Neural cell (in vitro differentiated cells): ENCODE data around the gene NDUFB3. TPM values are rescaled to one million over a fixed set of nuclear protein-coding genes. Genes with fewer than 3 reads are reported as not detected.

ENCODE experiments used
- H2AFZ ChIP-seq: fragments of 200-600, 300-800 bp; sonication (generic), shearing (Covaris generic); 2 replicates; pipeline ENCODE4 v1.6.0; 2014; ENCODE audit warnings: low read depth, mild to moderate bottlenecking, antibody characterized with exemption, low read length, moderate library complexity
- H3F3A ChIP-seq: fragments of 200-600 bp; shearing (Covaris generic); 2 replicates; pipeline ENCODE4 v1.6.1; 2016; ENCODE audit warnings: mild to moderate bottlenecking, moderate library complexity, mixed read lengths, antibody characterized with exemption, low read length; ENCODE audit not compliant: insufficient read depth, poor library complexity, severe bottlenecking
- H3K27ac ChIP-seq: fragments of 200-600, 300-800 bp; sonication (generic), shearing (Covaris generic); 2 replicates; pipeline ENCODE4 v1.5.1; 2014; ENCODE audit warnings: mild to moderate bottlenecking, low read length, moderate library complexity
- H3K27me3 ChIP-seq: fragments of 300-800, 200-600 bp; sonication (generic), shearing (Covaris generic); 2 replicates; pipeline ENCODE4 v1.6.0; 2014; ENCODE audit warnings: mild to moderate bottlenecking, low read depth, low read length, moderate library complexity; ENCODE audit not compliant: insufficient read depth
- H3K36me3 ChIP-seq: fragments of 300-800, 200-600 bp; sonication (generic), shearing (Covaris generic); 2 replicates; pipeline ENCODE4 v1.5.1; 2014; ENCODE audit warnings: mild to moderate bottlenecking, antibody characterized with exemption, low read length, moderate library complexity; ENCODE audit not compliant: insufficient read depth
- H3K4me2 ChIP-seq: fragments of 300-800, 200-600 bp; sonication (generic), shearing (Covaris generic); 2 replicates; pipeline ENCODE4 v1.6.0; 2014; ENCODE audit warnings: mild to moderate bottlenecking, low read length
- H3K4me3 ChIP-seq: fragments of 300-800, 200-600 bp; sonication (generic), shearing (Covaris generic); 2 replicates; pipeline ENCODE4 v1.5.1; 2014; ENCODE audit warnings: mild to moderate bottlenecking, low read length, moderate library complexity
- H3K79me2 ChIP-seq: fragments of 200-600 bp; shearing (Covaris generic); replicated peaks from 2 replicates; pipeline ENCODE4 v1.6.0; 2014; ENCODE audit warnings: mild to moderate bottlenecking, low read length, moderate library complexity; ENCODE audit not compliant: insufficient read depth
- H3K9ac ChIP-seq: fragments of 300-800, 200-600 bp; sonication (generic), shearing (Covaris generic); 2 replicates; pipeline ENCODE4 v1.6.1; 2016; ENCODE audit warnings: mild to moderate bottlenecking, low read length, mixed read lengths
- H3K9me2 ChIP-seq: fragments of 200-600 bp; shearing (Covaris generic); 2 replicates; pipeline ENCODE4 v1.6.1; 2016; ENCODE audit warnings: mild to moderate bottlenecking, low read length, mixed read lengths; ENCODE audit not compliant: insufficient read depth
- H3K9me3 ChIP-seq: fragments of 200-600, 300-800 bp; sonication (generic), shearing (Covaris generic); 2 replicates; pipeline ENCODE4 v1.6.1; 2016; ENCODE audit warnings: mild to moderate bottlenecking, mixed run types, low read length, moderate library complexity, mixed read lengths
- H4K20me1 ChIP-seq: fragments of 200-600 bp; shearing (Covaris generic); 2 replicates; pipeline ENCODE4 v1.6.1; 2016; ENCODE audit warnings: mild to moderate bottlenecking, mixed run types; ENCODE audit not compliant: insufficient read depth
- EP300 ChIP-seq: fragments of 450-650 bp; conservative IDR thresholded peaks from 2 replicates; pipeline ENCODE4 v1.6.1; 2014; ENCODE audit warnings: antibody characterized with exemption, mild to moderate bottlenecking, moderate library complexity; ENCODE audit not compliant: poor library complexity, severe bottlenecking
- EZH2 ChIP-seq: fragments of 200-600, 300-800 bp; shearing (Covaris generic), sonication (generic); IDR thresholded peaks from 2 replicates; pipeline ENCODE4 v1.6.1; 2014; ENCODE audit warnings: antibody characterized with exemption, low read length, borderline replicate concordance, mild to moderate bottlenecking; ENCODE audit not compliant: insufficient read depth, poor library complexity, severe bottlenecking
- MXI1 ChIP-seq: fragments of 450-650 bp; conservative IDR thresholded peaks from 2 replicates; pipeline ENCODE4 v1.6.1; 2014; ENCODE audit warnings: antibody characterized with exemption, mild to moderate bottlenecking; ENCODE audit not compliant: poor library complexity, severe bottlenecking
- POLR2AphosphoS5 ChIP-seq: IDR thresholded peaks from 2 replicates; pipeline ENCODE4 v1.6.1; 2012
- RAD21 ChIP-seq: fragments of 450-650 bp; conservative IDR thresholded peaks from 2 replicates; pipeline ENCODE4 v1.6.1; 2014; ENCODE audit warnings: antibody characterized with exemption, mild to moderate bottlenecking, moderate library complexity
- SMC3 ChIP-seq: fragments of 450-650 bp; conservative IDR thresholded peaks from 2 replicates; pipeline ENCODE4 v1.6.1; 2014; ENCODE audit warnings: antibody characterized with exemption, mild to moderate bottlenecking, moderate library complexity; ENCODE audit not compliant: poor library complexity
- TAF1 ChIP-seq: IDR thresholded peaks from 2 replicates; pipeline ENCODE4 v1.6.1; 2012; ENCODE audit warnings: low read depth
- polyA plus RNA-seq: library from polyadenylated mRNA; depleted of rRNA; stranded (reverse); fragments of >200 nt; gene quantifications from 2 replicates; pipeline ENCODE4 v1.2.3, GENCODE V29; 2014
- TF ChIP-seq, protein P1 (sequence below): fragments of 450-650 bp; IDR thresholded peaks from 2 replicates; pipeline ENCODE4 v1.5.1; 2014; ENCODE audit warnings: antibody characterized with exemption, mild to moderate bottlenecking, moderate library complexity; ENCODE audit not compliant: poor library complexity, severe bottlenecking
- TF ChIP-seq, protein P2 (sequence below): IDR thresholded peaks from 2 replicates; pipeline ENCODE4 v1.6.1; 2012; ENCODE audit warnings: borderline replicate concordance

The NDUFB3 gene
- polyA plus RNA-seq, 1 donor from 2014 or later, result 154 TPM

DNA sequence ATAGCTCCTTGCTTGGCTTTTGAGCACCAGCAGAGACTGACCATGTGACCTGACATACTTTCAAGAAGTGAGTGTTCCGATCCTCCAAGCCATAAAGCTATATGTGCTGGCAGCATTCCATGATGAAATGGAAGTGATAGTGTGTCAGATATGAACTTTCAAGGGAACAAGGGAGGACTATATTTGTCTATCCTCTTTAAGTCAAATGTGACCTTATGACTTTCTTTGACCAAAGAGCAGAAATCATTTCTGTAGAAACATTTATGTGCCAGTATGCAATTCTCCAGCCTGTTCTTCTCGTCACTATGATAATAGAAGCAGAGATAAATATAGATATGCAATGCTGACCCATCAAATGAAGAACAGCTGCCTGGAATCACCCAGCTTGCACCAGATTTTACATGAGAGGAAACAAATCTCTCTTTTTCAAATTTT is 14.7 kb upstream of the NDUFB3 start:
- no peak for TF ChIP-seq SMC3
- TF ChIP-seq, protein P1, sequence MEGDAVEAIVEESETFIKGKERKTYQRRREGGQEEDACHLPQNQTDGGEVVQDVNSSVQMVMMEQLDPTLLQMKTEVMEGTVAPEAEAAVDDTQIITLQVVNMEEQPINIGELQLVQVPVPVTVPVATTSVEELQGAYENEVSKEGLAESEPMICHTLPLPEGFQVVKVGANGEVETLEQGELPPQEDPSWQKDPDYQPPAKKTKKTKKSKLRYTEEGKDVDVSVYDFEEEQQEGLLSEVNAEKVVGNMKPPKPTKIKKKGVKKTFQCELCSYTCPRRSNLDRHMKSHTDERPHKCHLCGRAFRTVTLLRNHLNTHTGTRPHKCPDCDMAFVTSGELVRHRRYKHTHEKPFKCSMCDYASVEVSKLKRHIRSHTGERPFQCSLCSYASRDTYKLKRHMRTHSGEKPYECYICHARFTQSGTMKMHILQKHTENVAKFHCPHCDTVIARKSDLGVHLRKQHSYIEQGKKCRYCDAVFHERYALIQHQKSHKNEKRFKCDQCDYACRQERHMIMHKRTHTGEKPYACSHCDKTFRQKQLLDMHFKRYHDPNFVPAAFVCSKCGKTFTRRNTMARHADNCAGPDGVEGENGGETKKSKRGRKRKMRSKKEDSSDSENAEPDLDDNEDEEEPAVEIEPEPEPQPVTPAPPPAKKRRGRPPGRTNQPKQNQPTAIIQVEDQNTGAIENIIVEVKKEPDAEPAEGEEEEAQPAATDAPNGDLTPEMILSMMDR, result no peak
- TF ChIP-seq, protein P2, sequence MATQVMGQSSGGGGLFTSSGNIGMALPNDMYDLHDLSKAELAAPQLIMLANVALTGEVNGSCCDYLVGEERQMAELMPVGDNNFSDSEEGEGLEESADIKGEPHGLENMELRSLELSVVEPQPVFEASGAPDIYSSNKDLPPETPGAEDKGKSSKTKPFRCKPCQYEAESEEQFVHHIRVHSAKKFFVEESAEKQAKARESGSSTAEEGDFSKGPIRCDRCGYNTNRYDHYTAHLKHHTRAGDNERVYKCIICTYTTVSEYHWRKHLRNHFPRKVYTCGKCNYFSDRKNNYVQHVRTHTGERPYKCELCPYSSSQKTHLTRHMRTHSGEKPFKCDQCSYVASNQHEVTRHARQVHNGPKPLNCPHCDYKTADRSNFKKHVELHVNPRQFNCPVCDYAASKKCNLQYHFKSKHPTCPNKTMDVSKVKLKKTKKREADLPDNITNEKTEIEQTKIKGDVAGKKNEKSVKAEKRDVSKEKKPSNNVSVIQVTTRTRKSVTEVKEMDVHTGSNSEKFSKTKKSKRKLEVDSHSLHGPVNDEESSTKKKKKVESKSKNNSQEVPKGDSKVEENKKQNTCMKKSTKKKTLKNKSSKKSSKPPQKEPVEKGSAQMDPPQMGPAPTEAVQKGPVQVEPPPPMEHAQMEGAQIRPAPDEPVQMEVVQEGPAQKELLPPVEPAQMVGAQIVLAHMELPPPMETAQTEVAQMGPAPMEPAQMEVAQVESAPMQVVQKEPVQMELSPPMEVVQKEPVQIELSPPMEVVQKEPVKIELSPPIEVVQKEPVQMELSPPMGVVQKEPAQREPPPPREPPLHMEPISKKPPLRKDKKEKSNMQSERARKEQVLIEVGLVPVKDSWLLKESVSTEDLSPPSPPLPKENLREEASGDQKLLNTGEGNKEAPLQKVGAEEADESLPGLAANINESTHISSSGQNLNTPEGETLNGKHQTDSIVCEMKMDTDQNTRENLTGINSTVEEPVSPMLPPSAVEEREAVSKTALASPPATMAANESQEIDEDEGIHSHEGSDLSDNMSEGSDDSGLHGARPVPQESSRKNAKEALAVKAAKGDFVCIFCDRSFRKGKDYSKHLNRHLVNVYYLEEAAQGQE, result no peak
- no peak for TF ChIP-seq MXI1
- no peak for TF ChIP-seq RAD21
- no peak for TF ChIP-seq EP300
- TF ChIP-seq POLR2AphosphoS5, result no peak
- TF ChIP-seq EZH2, result no peak
- no peak for TF ChIP-seq TAF1
- no peaks in the 10 kb centered on the region for H3F3A ChIP-seq
- no peak overlapping the region for H3K9ac ChIP-seq
- no peaks in the 10 kb centered on the region for H3K9me2 ChIP-seq
- no peaks in the 10 kb centered on the region for H4K20me1 ChIP-seq
- peaks cover 34% of the 10 kb centered on the region for H3K79me2 ChIP-seq
- no peak overlapping the region for H2AFZ ChIP-seq
- H3K27me3 ChIP-seq, result no peaks in the 10 kb centered on the region
- no peak overlapping the region for H3K4me3 ChIP-seq
- no peak overlapping the region for H3K27ac ChIP-seq
- H3K4me2 ChIP-seq, result no peak overlapping the region
- no peaks in the 10 kb centered on the region for H3K36me3 ChIP-seq
- no peaks in the 10 kb centered on the region for H3K9me3 ChIP-seq

DNA sequence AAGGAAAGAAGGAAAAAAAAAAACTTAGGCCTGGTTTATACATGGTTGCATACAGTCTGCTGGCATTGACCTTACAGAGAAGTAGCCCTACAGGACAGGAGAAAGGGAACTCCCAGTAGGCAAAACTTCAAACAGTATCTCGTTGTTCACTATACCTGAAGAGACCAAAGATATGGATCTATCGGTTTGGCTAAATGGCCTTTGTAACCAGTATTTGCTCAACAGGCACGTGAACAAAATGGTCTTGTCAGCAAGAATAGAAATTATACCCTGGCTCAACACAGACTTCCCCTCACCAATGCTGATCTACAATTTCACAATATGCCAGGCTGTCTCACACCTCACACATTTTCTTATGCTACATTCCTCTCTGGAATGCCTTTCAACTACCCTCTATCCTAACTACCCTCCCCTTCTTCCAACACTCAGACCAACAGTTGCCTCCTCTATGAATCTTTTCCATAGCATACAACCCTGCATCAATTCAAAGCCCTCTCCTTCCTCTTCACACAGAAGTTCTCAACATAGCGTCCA is 14.0 kb upstream of the NDUFB3 start:
- no peaks in the 10 kb centered on the region for H3K27me3 ChIP-seq
- H3K79me2 ChIP-seq, result peaks cover 34% of the 10 kb centered on the region
- no peak overlapping the region for H3K27ac ChIP-seq
- H3K4me2 ChIP-seq, result no peak overlapping the region
- H3K9me3 ChIP-seq, result no peaks in the 10 kb centered on the region
- H3K4me3 ChIP-seq, result no peak overlapping the region
- H2AFZ ChIP-seq, result no peak overlapping the region
- H3K9me2 ChIP-seq, result no peaks in the 10 kb centered on the region
- H3K36me3 ChIP-seq, result no peaks in the 10 kb centered on the region
- no peak for TF ChIP-seq RAD21
- no peak for TF ChIP-seq EZH2
- no peak for TF ChIP-seq EP300
- TF ChIP-seq MXI1, result no peak
- TF ChIP-seq, protein P1, result no peak
- no peak for TF ChIP-seq TAF1
- TF ChIP-seq POLR2AphosphoS5, result no peak
- TF ChIP-seq, protein P2, result no peak
- TF ChIP-seq SMC3, result no peak
- no peak overlapping the region for H3K9ac ChIP-seq
- H3F3A ChIP-seq, result no peaks in the 10 kb centered on the region
- no peaks in the 10 kb centered on the region for H4K20me1 ChIP-seq
